GM18499 (cell line): ENCODE data around the gene CPB2.

Experiments
- ATAC-seq: cut with Tn5 transposase; IDR thresholded peaks from one replicate; pipeline ENCODE4 v1.9.1; 2021; ENCODE audit warnings: moderate number of reproducible peaks; ENCODE audit not compliant: insufficient read depth, unreplicated experiment

CPB2 gene

GRCh38 chr13:46127358-46128023 lies 22.7 kb upstream of the CPB2 start:
- no peak for ATAC-seq

GRCh38 chr13:46126552-46127357 lies 21.9 kb upstream of the CPB2 start:
- peak; percentile 71 for ATAC-seq

- no peak for ATAC-seq
These were observed 21.2 kb upstream of the CPB2 start for GRCh38 chr13:46126056-46126455.

GRCh38 chr13:46124967-46125933 lies 20.4 kb upstream of the CPB2 start:
- no peak for ATAC-seq

GRCh38 chr13:46124531-46124966 lies 19.7 kb upstream of the CPB2 start:
- no peak for ATAC-seq

GRCh38 chr13:46122304-46122703 lies 17.5 kb upstream of the CPB2 start:
- no peak for ATAC-seq

GRCh38 chr13:46121597-46122163 lies 16.8 kb upstream of the CPB2 start:
- ATAC-seq, result no peak

GRCh38 chr13:46121033-46121432 lies 16.2 kb upstream of the CPB2 start:
- ATAC-seq, result no peak

- ATAC-seq, result no peak
These were observed 15.2 kb upstream of the CPB2 start for GRCh38 chr13:46119883-46120614.

GRCh38 chr13:46116653-46117502 lies 12.0 kb upstream of the CPB2 start:
- ATAC-seq, result no peak

GRCh38 chr13:46114613-46115012 lies 9.8 kb upstream of the CPB2 start:
- no peak for ATAC-seq

GRCh38 chr13:46113596-46113995 lies 8.8 kb upstream of the CPB2 start:
- no peak for ATAC-seq

GRCh38 chr13:46111151-46111550 lies 6.3 kb upstream of the CPB2 start:
- ATAC-seq, result no peak

- ATAC-seq, result no peak
These were observed 4.6 kb upstream of the CPB2 start for GRCh38 chr13:46109451-46109850.

GRCh38 chr13:46106839-46107371 lies 2.1 kb upstream of the CPB2 start:
- no peak for ATAC-seq

- no peak for ATAC-seq
These were observed 1.8 kb downstream of the CPB2 start for GRCh38 chr13:46103037-46103436.

GRCh38 chr13:46102255-46102605 lies 2.6 kb downstream of the CPB2 start:
- no peak for ATAC-seq

GRCh38 chr13:46101484-46102254 lies 3.2 kb downstream of the CPB2 start:
- no peak for ATAC-seq
